Measurements from ENCODE around the gene PRKCA.

PRKCA gene

GRCh38 chr17:66665194-66665593, 362.8 kb downstream of the PRKCA start:
- no peak for DNase-seq (ENCODE audit: low spot score)
- H3K27me3 ChIP-seq (ENCODE audit: insufficient read depth, poor library complexity, severe bottlenecking) = no peaks in the 10 kb centered on the region
- no peak overlapping the region for H3K4me3 ChIP-seq (ENCODE audit: severe bottlenecking)
- no peaks in the 10 kb centered on the region for H3K9me3 ChIP-seq (ENCODE audit: severe bottlenecking)
- ATAC-seq (ENCODE audit: low read depth) = no peak
- peaks cover 13% of the 10 kb centered on the region for H3K4me1 ChIP-seq (ENCODE audit: insufficient read depth, poor library complexity, severe bottlenecking)
- no peak for TF ChIP-seq CTCF (IDR thresholded peaks at IDR 0.05; ENCODE audit: poor library complexity, severe bottlenecking)
- H3K27ac ChIP-seq (ENCODE audit: poor library complexity, severe bottlenecking) = no peak overlapping the region
- H3K36me3 ChIP-seq (ENCODE audit: low read depth) = no peaks in the 10 kb centered on the region

- Histone ChIP-seq H3K27ac (ENCODE audit: poor library complexity, severe bottlenecking) (no peak overlapping the region), H3K9me3 (ENCODE audit: severe bottlenecking) (no peaks in the 10 kb centered on the region)
Observed at GRCh38 chr17:66667090-66667489, 364.7 kb downstream of the PRKCA start.

GRCh38 chr17:66667491-66668030, 365.1 kb downstream of the PRKCA start:
- Histone ChIP-seq H3K9me3 (ENCODE audit: severe bottlenecking) (no peaks in the 10 kb centered on the region), H3K4me1 (ENCODE audit: insufficient read depth, poor library complexity, severe bottlenecking) (no peaks in the 10 kb centered on the region), H3K27ac (ENCODE audit: poor library complexity, severe bottlenecking) (no peak overlapping the region), H3K36me3 (ENCODE audit: low read depth) (no peaks in the 10 kb centered on the region), H3K4me3 (ENCODE audit: severe bottlenecking) (no peak overlapping the region), H3K27me3 (ENCODE audit: insufficient read depth, poor library complexity, severe bottlenecking) (no peaks in the 10 kb centered on the region)
- DNase-seq (ENCODE audit: low spot score) (no peak), ATAC-seq (ENCODE audit: low read depth) (no peak)
- TF ChIP-seq CTCF (IDR thresholded peaks at IDR 0.05; ENCODE audit: poor library complexity, severe bottlenecking) = no peak

More at GRCh38 chr17:66667090-66667489, 364.7 kb downstream of the PRKCA start:
- Histone ChIP-seq H3K4me3 (ENCODE audit: severe bottlenecking) (no peak overlapping the region), H3K4me1 (ENCODE audit: insufficient read depth, poor library complexity, severe bottlenecking) (peaks cover 1% of the 10 kb centered on the region), H3K27me3 (ENCODE audit: insufficient read depth, poor library complexity, severe bottlenecking) (no peaks in the 10 kb centered on the region), H3K36me3 (ENCODE audit: low read depth) (no peaks in the 10 kb centered on the region)
- DNase-seq (ENCODE audit: low spot score) (no peak), ATAC-seq (ENCODE audit: low read depth) (no peak)
- no peak for TF ChIP-seq CTCF (IDR thresholded peaks at IDR 0.05; ENCODE audit: poor library complexity, severe bottlenecking)

GRCh38 chr17:66670206-66670605, 367.8 kb downstream of the PRKCA start:
- H3K27ac ChIP-seq (ENCODE audit: poor library complexity, severe bottlenecking) = no peak overlapping the region
- H3K4me1 ChIP-seq (ENCODE audit: insufficient read depth, poor library complexity, severe bottlenecking) = peaks cover 14% of the 10 kb centered on the region
- no peak for TF ChIP-seq CTCF (IDR thresholded peaks at IDR 0.05; ENCODE audit: poor library complexity, severe bottlenecking)
- no peak for ATAC-seq (ENCODE audit: low read depth)
- DNase-seq (ENCODE audit: low spot score) = no peak
- H3K36me3 ChIP-seq (ENCODE audit: low read depth) = no peaks in the 10 kb centered on the region
- H3K9me3 ChIP-seq (ENCODE audit: severe bottlenecking) = no peaks in the 10 kb centered on the region
- H3K4me3 ChIP-seq (ENCODE audit: severe bottlenecking) = no peak overlapping the region
- H3K27me3 ChIP-seq (ENCODE audit: insufficient read depth, poor library complexity, severe bottlenecking) = no peaks in the 10 kb centered on the region

- no peak for TF ChIP-seq CTCF (IDR thresholded peaks at IDR 0.05; ENCODE audit: poor library complexity, severe bottlenecking)
- no peak overlapping the region for H3K27ac ChIP-seq (ENCODE audit: poor library complexity, severe bottlenecking)
Observed at GRCh38 chr17:66671156-66671555, 368.7 kb downstream of the PRKCA start.

More at GRCh38 chr17:66671156-66671555, 368.7 kb downstream of the PRKCA start:
- no peaks in the 10 kb centered on the region for H3K36me3 ChIP-seq (ENCODE audit: low read depth)
- H3K27me3 ChIP-seq (ENCODE audit: insufficient read depth, poor library complexity, severe bottlenecking) = no peaks in the 10 kb centered on the region
- H3K4me1 ChIP-seq (ENCODE audit: insufficient read depth, poor library complexity, severe bottlenecking) = peaks cover 23% of the 10 kb centered on the region
- no peak for DNase-seq (ENCODE audit: low spot score)
- no peak overlapping the region for H3K4me3 ChIP-seq (ENCODE audit: severe bottlenecking)
- H3K9me3 ChIP-seq (ENCODE audit: severe bottlenecking) = no peaks in the 10 kb centered on the region
- no peak for ATAC-seq (ENCODE audit: low read depth)

All from RWPE2 (cell line).